Activated CD4-positive, alpha-beta T cell treated with anti-CD3 and anti-CD28 coated beads, Interleukin-2, Interleukin-6, amounts not matched to agents 100 ng/mL and 50 ng/mL, durations not matched to agents 16 hours and 8 hours (primary cell): ENCODE measurements around the gene PPFIA4.
"Not testable (repeated sequence)": the region's sequence is repeated elsewhere in the genome, so short reads cannot be mapped to it uniquely, and the experiment has no call there.

Experiments
- DNase-seq: peaks from one replicate; pipeline ENCODE4 v3.0.0-alpha.2; 2020

The PPFIA4 gene

DNA sequence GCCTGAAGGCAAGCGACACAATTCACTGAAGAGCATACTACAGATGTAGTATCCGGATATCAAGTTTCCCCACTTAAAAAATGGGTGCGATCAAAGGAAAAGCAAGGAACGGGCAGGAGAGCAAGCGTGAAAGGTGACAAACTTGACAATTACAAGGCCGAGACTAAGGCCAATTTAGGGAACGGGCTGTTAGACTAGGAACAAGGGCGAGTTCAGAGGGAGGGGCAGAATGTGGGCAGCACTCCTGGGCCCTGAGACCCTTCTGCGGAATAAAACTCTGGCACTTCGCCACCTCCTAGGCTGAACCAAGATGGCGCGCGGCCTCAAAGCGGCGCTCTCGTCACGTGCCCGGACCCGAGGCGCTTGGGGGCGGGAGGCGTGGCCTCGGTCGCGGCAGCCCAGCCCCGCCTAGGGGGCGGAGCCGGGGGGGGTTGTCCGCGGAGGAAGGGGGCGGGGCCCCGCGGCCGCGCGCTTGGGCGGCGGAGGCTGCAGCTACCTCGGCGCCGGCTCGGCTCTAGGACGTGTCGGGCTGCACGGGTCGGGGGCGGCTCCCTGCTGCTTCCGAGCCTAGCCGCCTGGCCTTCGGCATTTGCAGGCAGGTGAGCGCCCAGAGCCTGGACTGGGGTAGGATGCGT lies at the start of gene PPFIA4:
Gene PPFIA4 (plus strand): TSS at position 461 of the 635 bp plus-strand sequence. CDS start 12,518 bp downstream, outside the sequence.
- DNase-seq = peak; percentile 91

DNA sequence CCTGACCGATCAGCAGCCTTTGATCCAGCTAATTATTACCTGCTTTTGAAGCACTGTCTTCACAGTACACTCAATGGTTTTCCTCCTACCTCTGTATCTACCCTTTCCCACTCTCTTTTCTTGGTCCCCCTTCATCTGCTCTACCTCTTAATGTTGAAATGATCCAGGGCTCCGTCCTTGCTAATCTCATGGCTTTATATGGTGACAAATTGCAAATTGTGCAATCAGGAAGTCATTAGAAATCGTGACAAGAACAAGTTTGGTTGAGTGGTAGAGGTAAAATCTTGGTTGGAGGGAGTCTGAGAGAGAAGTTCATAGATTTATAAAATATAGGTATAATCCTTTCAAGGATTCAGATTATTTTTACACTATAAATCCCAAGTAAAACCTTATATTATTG lies 49.7 kb upstream of the PPFIA4 start:
- no peak for DNase-seq

DNA sequence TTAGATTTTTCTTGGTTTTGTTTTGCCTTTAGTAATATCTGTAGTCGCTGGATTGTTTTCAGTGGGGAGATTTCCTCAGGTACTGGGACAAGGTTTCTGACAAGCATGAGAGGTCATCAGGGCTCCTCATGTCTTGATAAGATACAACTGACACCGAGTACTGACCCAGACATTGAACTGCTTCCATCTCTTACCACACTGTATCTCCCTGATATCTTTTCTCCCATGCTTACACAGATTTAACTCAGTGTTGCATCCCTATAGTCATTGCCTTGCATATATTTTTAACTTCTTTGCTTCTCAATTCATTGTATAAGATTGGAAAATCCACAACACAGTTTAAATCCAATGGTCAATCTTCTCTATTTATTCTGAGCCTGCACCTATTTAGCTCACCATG lies 46.8 kb upstream of the PPFIA4 start:
- no peak for DNase-seq

DNA sequence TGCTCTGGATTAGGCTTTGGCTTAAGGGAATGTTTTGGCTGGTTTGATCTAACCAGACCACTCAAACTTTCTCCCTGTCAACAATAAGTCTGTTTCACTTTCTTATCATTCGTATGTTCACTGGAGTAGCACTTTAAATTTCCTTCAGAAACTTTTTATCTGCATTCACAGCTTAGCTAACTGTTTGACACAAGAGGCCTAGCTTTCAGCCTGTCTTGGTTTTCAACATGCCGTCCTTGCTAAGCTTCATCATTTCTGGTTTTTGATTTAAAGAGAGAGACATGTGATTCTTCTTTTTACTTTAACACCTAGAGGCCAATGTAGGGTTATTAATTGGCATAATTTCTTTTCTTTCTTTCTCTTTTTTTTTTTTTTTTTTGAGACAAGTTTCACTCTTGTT lies 44.4 kb upstream of the PPFIA4 start:
- DNase-seq = no peak

DNA sequence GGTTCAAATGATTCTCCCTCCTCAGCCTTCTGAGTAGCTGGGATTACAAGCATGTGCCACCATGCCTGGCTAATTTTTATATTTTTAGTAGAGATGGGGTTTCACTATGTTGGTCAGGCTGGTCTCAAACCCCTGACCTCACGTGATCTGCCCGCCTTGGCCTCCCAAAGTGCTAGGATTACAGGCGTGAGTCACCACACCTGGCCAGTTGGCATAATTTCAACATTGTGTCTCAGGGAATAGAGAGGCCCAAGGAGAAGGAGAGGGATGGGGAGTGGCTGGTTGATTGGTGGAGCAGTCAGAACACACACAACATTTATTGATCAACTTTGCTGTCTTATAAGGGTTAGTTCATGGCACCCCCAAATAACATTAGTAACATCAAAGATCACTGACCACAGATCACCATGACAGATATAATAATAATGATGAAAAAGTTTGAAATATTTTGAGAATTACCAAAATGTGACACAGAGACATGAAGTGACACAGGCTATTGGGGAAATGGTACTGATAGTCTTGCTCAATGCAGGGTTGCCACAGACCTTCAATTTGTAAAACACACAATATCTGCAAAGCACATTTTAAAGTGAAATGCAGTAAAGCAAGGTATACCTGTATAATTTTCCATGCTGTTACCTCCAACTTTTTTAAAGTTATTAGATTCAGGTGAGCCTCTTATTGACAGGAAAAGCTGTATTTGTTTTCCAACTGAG lies 43.4 kb upstream of the PPFIA4 start:
- no peak for DNase-seq

DNA sequence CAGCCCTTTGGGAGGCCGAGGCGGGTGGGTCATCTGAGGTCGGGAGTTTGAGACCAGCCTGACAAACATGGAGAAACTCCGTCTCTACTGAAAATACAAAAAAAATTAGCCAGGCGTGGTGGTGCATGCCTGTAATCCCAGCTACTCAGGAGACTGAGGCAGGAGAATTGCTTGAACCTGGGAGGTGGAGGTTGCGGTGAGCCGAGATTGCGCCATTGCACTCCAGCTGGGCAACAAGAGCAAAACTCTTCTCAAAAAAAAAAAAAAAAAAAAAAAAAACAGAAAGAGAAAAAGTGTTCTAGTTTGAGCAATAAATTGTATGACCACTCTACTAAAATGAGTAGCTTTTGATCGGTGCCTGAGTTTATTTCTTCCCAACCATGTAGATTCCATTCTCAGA lies 40.2 kb upstream of the PPFIA4 start:
- not testable (repeated sequence) for DNase-seq

DNA sequence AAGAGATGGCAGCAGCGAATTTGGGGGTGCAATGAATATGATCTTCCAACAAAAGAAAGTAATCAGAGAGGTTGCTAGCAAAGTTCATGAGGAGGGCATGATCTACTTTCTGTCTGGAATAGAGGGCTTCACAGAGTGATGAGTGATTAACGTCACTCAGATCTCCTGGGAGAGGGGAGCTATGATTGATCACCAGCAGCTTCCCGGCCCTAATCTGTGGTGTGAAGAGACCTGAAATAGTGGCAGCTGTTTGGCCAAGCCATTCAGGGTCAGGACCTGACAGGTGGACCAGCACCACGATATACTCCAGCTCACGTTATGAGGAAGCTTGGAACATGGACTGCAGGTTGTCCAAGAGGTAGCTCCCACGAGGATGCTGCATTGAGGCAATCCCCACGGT lies 39.0 kb upstream of the PPFIA4 start:
- no peak for DNase-seq

DNA sequence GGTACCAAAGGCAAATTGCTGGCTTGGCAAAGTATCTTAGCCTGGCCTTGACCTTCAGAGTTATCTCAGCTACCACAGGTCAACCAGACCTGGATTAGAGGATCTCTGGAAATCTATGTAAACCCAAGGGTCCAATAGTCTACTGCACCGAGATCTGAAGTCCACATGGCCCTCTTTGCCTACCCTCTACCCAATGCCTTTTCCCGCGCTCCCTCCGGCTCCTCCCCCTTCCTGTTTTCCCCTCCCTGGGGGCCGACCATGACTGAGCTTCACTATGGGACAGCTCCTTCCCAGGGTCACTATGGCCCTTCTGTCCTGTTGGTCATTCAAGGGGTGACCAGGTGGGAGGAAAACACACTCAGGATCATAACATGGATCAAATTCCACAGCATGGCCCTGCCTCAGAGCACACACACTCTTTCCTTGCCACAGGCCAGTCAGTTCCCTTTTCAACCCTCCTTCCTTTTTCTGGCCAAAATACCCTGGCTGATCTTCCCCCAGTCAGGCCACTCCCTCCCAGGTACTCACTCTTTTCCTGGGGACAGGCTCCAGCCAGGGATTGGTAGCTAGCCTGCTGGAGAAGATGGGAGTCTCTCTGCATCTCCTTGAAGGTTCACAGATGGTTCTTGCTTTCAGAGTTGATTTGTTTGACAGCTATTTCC lies 38.2 kb upstream of the PPFIA4 start:
- DNase-seq = no peak

DNA sequence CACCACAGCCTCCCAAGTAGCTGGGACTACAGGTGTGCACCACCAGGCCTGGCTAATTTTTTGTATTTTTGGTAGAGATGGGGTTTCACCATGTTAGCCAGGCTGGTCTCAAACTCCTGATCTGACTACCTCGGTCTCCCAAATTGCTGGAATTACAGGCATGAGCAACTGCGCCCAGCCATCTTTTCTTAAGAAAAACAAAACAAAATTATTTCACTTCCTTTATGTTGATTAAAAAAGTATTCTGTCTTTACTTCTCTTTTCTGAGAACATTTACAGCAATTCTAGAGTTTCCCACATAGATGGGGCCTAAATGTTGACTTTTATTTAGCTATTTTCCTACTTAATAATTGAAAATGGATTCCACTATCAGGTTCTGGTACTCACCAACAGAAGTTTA lies 36.4 kb upstream of the PPFIA4 start:
- no peak for DNase-seq

DNA sequence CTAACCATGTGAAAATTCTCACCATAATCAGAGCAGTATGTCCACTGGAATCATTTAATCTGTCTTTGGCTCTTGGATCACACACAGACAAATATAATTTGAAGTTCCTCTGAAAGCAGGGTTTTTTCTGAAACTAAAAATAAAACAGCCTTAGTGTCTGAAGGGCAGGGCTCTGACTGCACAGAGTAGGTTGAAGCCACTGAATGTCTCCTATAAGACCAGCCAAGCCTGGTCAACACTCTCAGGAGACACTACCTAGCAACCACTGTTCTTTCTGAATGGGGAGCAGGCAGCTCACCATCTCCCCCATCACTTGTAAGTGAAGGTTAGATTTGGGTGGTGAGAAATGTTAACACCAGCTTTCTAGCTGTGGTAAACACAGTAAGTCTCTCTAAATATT lies 35.2 kb upstream of the PPFIA4 start:
- DNase-seq = no peak

DNA sequence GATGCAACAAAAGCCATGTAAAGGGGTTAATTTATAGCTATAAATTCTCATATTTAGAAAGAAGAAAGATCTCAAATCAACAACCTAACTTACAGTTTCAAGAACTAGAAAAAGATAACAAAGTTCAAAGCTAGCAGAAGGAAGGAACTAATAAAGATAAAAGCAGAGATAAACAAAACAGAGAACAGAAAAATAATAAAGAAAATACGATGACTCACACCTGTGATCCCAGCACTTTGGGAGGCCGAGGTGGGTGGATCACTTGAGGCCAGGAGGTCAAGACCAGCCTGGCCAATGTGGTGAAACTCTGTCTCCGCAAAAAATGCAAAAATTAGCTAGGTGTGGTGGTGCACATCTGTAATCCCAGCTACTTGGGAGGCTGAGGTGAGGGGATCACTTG lies 31.5 kb upstream of the PPFIA4 start:
- DNase-seq = no peak

DNA sequence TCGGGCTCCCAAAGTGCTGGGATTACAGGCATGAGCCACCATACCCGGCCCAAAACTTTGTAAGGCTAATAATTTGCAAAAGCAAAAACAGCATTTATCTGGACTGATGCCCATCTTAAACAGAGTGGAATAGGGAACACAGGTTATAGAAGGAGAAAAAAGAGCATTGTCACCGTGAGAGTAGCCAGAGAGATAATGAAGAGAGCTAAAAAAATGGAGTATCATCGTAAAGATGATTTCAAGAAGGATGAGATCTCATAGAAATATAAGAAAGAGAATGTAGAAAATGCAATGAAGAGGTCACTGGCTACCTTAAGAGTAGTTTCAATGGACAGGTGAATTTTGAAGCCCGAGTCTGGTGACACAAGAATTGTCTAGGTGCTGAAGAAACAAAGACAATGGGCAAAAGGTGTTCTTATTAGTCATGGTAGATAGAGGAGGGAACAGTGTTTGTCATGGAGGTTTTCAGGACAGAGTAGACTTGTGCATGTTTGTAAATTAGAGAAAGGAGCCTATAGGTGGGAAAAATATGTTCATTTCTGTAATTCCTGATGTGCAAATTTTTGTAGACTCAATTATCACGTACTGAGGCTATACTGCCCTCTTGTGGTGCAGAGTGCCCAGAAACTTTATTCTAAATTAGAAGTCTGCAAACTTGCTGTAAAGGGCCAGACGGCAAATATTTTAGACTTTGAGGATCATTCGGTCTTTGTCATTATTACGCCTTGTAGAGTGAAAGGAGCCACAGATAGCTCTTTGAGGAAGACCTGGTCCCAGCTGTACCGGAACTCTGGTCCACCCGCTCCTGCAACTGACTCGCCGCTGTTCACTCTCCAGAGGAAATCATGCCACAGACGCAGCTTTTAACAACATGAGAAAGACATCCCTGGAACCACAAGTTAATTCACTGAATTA lies 27.2 kb upstream of the PPFIA4 start:
- DNase-seq = peak; percentile 72

DNA sequence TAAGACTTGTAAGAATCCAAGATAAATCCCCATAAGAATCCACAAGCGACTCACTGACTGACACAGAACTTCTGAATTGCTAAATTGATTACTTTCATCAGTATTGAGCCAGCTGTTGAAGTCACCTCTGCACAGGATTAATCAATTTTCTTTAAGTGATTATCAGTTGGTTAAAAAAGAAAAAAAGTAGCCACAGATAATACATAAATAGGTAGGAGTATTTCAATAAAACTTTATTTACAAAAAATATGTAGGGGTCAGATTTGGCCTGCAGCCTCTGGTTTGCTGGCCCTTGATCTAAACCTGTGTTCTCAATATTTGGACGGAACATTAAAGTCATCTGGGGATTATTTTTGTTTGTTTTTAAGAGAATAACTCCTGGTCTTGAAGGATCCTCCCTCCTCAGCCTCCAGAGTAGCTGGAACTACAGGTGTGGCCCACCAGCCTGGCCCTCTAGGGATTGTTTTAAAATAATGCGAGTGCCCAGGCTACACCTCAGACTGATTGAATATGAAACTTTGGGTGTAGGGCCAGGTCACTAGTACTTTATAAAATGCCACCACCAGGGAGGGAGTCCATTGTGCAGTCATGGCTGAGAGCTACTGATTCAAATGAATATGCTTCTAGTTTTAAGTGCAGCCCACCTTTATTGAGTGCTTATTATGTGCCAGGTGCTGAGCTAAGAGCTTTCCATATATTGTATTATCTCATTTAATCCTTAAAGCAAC lies 25.9 kb upstream of the PPFIA4 start:
- DNase-seq = no peak

DNA sequence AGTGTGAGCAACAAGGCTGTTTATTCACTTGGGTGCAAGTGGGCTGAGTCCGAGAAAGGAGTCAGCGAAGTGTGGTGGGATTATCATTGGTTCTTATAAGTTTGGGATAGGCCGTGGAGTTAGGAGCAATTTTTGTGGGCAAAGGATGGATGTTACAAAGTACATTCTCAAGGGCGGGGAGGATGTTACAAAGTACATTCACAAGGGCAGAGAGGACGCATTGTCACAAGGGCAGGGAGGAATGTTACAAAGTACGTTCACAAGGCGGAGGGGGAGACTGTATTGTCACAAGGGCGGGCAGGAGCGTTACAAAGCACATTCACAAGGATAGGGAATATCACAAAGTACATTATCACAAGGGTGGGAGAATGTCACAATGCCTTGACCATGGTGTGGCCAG lies 24.3 kb upstream of the PPFIA4 start:
- DNase-seq = no peak

DNA sequence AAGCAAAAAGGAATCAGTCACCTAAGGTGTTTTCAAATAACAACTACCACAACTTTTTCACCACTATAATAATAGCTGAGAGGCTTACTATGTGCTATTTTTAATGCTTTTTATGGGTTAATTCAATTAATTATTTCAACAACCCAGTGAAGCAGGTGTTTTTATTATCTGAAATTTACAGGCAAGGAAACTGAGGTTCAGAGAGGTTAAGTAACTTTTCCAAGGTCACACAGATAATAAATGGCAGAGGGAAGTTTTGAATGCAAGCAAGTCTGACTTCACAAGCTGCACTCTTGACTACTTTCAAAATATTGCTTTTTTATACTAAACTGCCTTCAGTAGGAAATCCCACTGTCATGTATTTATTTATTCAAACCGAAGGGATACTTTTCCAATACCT lies 23.3 kb upstream of the PPFIA4 start:
- no peak for DNase-seq

DNA sequence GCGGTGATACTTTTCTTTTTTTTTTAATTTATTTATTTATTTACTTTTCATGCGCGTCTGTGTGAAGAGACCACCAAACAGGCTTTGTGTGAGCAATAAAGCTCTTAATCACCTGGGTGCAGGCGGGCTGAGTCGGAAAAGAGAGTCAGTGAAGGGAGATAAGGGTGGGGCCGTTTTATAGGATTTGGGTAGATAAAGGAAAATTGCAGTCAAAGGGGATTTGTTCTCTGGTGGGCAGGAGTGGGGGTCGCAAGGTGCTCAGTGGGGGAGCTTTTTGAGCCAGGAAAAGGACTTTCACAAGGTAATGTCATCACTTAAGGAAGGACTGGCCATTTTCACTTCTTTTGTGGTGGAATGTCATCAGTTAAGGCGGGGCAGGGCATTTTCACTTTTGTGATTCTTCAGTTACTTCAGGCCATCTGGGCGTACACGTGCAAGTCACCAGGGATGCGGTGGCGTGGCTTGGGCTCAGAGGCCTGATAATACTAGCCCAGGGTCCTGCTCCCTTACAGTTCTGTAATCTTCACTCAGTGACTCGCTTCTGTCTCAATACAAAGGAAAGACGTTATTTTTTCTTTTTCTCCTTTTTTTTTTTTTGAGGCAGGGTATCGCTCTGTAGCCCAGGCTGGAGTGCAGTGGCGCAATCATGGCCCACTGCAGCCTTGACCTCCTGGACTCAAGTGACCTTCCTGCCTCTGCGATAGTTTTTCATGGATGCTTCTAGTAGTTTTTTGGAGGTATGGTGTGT lies 20.7 kb upstream of the PPFIA4 start:
- DNase-seq = not testable (repeated sequence)

DNA sequence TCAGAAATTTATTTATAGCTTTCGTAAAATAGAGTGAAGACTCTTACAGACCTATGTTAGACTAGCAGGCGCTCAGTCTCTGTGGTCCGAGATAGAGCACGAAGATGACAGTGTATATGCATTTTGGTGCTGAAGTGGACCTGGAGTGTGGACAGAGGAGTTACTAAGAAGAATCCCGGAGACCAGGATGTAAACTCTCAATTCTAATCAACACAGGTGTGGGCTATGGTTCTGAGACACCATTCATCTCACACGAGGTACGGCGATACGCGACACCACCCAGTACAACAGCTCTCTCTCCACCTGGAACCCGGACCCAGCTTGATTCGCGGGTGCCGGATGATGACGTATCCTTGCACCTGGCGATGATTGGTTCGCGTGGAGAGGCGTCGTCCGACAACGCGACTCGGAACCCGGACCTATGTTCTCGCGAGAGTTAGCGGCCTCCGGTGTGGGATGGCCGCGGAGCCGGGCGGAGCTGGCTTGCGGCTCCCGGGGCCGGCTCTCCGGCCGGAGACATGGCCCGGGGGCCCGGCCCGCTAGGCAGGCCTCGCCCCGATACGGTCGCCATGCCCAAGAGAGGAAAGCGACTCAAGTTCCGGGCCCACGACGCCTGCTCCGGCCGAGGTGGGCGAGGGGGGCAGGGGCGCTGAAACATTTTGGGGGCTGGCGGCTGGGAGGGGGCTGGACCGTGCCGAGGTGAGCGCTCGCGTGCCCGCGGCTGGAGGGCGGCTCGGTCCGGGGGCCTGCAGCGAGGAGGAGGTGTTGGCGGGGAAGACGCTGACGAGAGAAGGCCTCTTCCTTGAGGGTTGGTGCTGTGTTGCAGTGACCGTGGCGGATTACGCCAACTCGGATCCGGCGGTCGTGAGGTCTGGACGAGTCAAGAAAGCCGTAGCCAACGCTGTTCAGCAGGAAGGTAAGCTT lies 19.1 kb upstream of the PPFIA4 start, which contains the start of gene TMEM183A:
Gene TMEM183A (plus strand): TSS at position 427 of the 924 bp plus-strand sequence. CDS start 92 bp downstream, at position 519.
- peak; percentile 98 for DNase-seq

DNA sequence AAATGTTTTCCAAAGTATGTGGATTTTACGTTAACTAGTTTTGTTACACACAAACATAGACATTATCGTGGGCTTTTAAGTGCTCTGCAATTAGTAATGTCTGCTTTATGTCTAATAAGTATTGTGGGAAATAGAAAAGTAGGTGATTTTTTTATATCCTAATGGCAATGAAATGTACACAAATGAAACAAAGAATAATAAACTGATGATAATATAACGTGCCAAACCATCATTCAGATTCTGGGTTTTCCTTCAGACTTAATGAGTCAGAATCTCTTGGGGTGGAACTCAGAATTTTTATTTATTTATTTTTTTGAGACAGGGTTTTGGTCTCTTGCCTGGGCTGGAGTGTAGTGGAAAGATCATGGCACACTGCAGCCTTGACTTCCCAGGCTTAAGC lies 17.1 kb upstream of the PPFIA4 start:
- DNase-seq = no peak

DNA sequence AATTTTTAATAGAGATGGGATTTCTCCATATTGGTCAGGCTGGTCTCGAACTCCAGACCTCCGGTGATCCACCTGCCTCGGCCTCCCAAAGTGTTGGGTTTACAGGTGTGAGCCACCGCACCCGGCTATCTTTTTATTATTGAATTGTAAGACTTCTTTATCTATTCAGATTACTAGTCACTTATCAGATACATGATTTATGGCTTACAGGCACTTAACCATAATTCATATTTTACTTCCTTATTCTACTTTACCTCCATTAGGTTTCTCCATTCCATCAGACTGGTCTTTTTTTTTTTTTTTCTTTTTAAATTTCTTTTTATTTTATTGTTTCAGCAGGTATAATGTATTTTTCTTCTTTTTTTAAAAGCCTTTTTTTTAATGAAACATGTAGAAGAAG lies 14.7 kb upstream of the PPFIA4 start:
- DNase-seq = no peak

DNA sequence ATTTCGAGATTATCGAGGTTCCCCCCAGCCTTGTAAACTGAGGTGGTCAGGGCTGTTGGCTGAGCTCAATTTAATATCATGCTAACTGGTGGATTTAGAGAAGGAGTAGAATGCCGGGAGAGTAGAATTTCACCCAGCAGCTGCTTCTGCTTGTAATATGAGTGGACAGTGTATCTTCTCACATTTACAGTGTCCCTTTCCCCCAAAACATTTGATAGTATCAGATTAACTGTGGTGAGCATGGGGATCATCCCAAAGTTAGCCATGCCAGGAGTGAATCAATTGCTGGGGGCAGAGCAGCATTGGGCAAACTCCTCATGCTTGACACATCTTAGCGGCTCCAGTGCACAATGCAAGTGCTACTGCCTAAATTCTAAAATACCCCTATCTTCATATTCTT lies 9.2 kb upstream of the PPFIA4 start:
- DNase-seq = no peak
